ENCODE results near the gene SDCBP2. TPM values are rescaled to one million over a fixed set of nuclear protein-coding genes. Genes with fewer than 3 reads are reported as not detected.

The SDCBP2 gene
- total and polyA plus RNA-seq, 10 of the 15 experiments (the other 5 are each of a cell fraction or from before 2014, with no cell fraction given) = 0.16 to 2.4 (median 1.1) TPM; not detected in 1

DNA sequence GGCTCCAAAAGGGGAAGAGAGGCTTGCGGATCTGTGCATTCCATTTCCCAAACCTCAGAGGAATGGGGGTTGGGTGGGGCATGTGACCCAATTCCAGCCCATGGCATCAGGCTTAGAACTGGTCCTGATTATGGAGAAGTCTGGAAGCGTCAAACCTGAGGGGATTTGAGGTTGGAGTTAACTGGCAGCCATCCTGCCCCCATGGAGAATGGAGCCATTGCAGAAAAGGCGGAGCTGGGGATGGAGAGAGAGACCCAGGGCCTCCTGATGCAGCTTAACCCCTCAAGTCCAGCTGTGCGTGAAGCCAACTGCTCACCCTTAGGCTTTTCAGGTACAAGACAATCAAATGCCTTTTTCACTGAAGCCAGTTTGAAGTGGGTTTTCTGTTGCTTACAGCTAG is 9.9 kb upstream of the SDCBP2 start:
- FAIRE-seq (no peak), ATAC-seq (no peak), DNase-seq (ENCODE audit: low read depth, low spot score) (no peak)
- no peak overlapping the region for H3K27ac ChIP-seq (ENCODE audit: control insufficient read depth, insufficient read depth)
- no TSS peak for BruUV-seq (replicated peaks)
- H2AFZ ChIP-seq (ENCODE audit: control insufficient read depth, low read depth, low read length) = no peak overlapping the region
- ChIA-PET RAD21 (ENCODE audit: unreplicated experiment) (no interaction called here), CTCF (no interaction called here), POLR2A (no interaction called here), SMC1A (ENCODE audit: uncharacterized antibody, unreplicated experiment) (interaction anchor here (1.2 kb wide), 1 partner anchor 96 kb away, joined by 3 read pairs; no protein-coding TSS in a partner anchor)
- H3K4me1 ChIP-seq (ENCODE audit: control insufficient read depth, insufficient read depth, low read length) = peaks cover 5% of the 10 kb centered on the region
- no peaks in the 10 kb centered on the region for H3K27me3 ChIP-seq (replicated peaks in 1 of 2; ENCODE audit: control insufficient read depth in 2 of 2, insufficient read depth in 2 of 2, low read length in 1 of 2)
- intact Hi-C loops (cut with micrococcal nuclease; ENCODE audit: unreplicated experiment) (no loop called here), in situ Hi-C loops (cut with MboI) (no loop called here)
- no peaks in the 10 kb centered on the region; a peak in 2 of 4 replicates for H3K36me3 ChIP-seq (ENCODE audit: control insufficient read depth in 2 of 2, insufficient read depth in 2 of 2, low read length in 1 of 2)
- 95% methylated on average over 4 of the region's 4 CpGs for WGBS (ENCODE audit: insufficient coverage, insufficient replicate concordance, low lambda C conversion rate, missing lambda C conversion rate)
- no peaks in the 10 kb centered on the region; the same call in 1 of the 2 replicates for H4K20me1 ChIP-seq (ENCODE audit: control insufficient read depth, insufficient read depth)
- TF ChIP-seq SMAD5 (IDR thresholded peaks at IDR 0.05; ENCODE audit: low read depth) = no peak
- TF ChIP-seq EP300 (IDR thresholded peaks at IDR 0.05; ENCODE audit: borderline replicate concordance in 1 of 2, control insufficient read depth in 1 of 2, low read depth in 2 of 2, low read length in 2 of 2) = no peak
- TF ChIP-seq YY1 (IDR thresholded peaks at IDR 0.05; ENCODE audit: low read depth, low read length) = no peak
- H3K9me3 ChIP-seq (replicated peaks; ENCODE audit: control insufficient read depth, insufficient read depth, low read length) = no peaks in the 10 kb centered on the region
- no peaks in the 10 kb centered on the region for H3K79me2 ChIP-seq (ENCODE audit: control insufficient read depth, insufficient read depth, low read length)
- no peak overlapping the region for H3K4me3 ChIP-seq
- no peak overlapping the region for H3K9ac ChIP-seq (ENCODE audit: control insufficient read depth, insufficient read depth, low read length)
- H3K4me2 ChIP-seq (ENCODE audit: control insufficient read depth, insufficient read depth) = no peak overlapping the region

DNA sequence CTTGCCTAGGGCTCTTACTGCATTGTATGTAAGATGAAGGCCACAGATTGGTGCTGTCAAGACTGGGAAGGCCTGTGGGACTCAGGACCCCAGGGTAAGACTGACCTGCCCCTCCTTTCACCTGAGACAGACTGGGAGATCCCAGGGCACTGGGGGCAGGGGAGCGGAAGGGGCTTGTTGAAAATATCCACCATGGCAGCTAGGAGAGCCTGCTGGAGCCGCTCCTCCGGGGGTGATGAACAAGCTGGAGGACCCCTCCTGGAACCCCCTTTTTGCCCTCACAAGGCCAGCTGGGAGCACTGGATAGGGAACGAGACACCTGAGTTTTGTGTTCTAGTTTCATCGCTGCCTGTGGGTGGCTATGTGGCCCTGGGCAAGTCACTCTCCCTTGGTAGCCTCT is 9.2 kb upstream of the SDCBP2 start:
- in situ Hi-C loops (cut with MboI) = no loop called here
- H3K36me3 ChIP-seq (ENCODE audit: control insufficient read depth in 2 of 2, insufficient read depth in 2 of 2, low read length in 1 of 2) = no peaks in the 10 kb centered on the region; a peak in 2 of 4 replicates
- no peak overlapping the region for H3K4me3 ChIP-seq
- no peaks in the 10 kb centered on the region; the same call in none of the 2 replicates for H4K20me1 ChIP-seq (ENCODE audit: control insufficient read depth, insufficient read depth)
- FAIRE-seq = no peak
- 91% methylated on average over 5 of the region's 5 CpGs for WGBS (ENCODE audit: insufficient coverage, insufficient replicate concordance, low lambda C conversion rate, missing lambda C conversion rate)
- SMC1A ChIA-PET (ENCODE audit: uncharacterized antibody, unreplicated experiment) = interaction anchor here (1.2 kb wide), 1 partner anchor 97 kb away, joined by 3 read pairs; no protein-coding TSS in a partner anchor
- no peak overlapping the region for H2AFZ ChIP-seq (ENCODE audit: control insufficient read depth, low read depth, low read length)
- H3K9ac ChIP-seq (ENCODE audit: control insufficient read depth, insufficient read depth, low read length) = no peak overlapping the region
- H3K27me3 ChIP-seq (replicated peaks in 1 of 2; ENCODE audit: control insufficient read depth in 2 of 2, insufficient read depth in 2 of 2, low read length in 1 of 2) = no peaks in the 10 kb centered on the region
- H3K27ac ChIP-seq (ENCODE audit: control insufficient read depth, insufficient read depth) = no peak overlapping the region
- intact Hi-C loops (cut with micrococcal nuclease; ENCODE audit: unreplicated experiment) = no loop called here
- peaks cover 5% of the 10 kb centered on the region for H3K4me1 ChIP-seq (ENCODE audit: control insufficient read depth, insufficient read depth, low read length)
- H3K79me2 ChIP-seq (ENCODE audit: control insufficient read depth, insufficient read depth, low read length) = no peaks in the 10 kb centered on the region
- H3K9me3 ChIP-seq (replicated peaks; ENCODE audit: control insufficient read depth, insufficient read depth, low read length) = no peaks in the 10 kb centered on the region
- no TSS peak for BruUV-seq (replicated peaks)
- no peak for DNase-seq (ENCODE audit: low read depth, low spot score)
- RAD21 ChIA-PET (ENCODE audit: unreplicated experiment) = no interaction called here
- H3K4me2 ChIP-seq (ENCODE audit: control insufficient read depth, insufficient read depth) = no peak overlapping the region
- CTCF ChIA-PET = no interaction called here
- ATAC-seq = no peak
- POLR2A ChIA-PET = no interaction called here
- no peak for TF ChIP-seq CHD2 (IDR thresholded peaks at IDR 0.05; ENCODE audit: borderline replicate concordance, low read depth, low read length)
- TF ChIP-seq KAT2A (conservative IDR thresholded peaks at IDR 0.05; ENCODE audit: control insufficient read depth, low read depth, low read length) = no peak
- no peak for TF ChIP-seq POLR2A (IDR thresholded peaks at IDR 0.05; ENCODE audit: low read depth, low read length)
- TF ChIP-seq, protein P1, sequence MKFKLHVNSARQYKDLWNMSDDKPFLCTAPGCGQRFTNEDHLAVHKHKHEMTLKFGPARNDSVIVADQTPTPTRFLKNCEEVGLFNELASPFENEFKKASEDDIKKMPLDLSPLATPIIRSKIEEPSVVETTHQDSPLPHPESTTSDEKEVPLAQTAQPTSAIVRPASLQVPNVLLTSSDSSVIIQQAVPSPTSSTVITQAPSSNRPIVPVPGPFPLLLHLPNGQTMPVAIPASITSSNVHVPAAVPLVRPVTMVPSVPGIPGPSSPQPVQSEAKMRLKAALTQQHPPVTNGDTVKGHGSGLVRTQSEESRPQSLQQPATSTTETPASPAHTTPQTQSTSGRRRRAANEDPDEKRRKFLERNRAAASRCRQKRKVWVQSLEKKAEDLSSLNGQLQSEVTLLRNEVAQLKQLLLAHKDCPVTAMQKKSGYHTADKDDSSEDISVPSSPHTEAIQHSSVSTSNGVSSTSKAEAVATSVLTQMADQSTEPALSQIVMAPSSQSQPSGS (IDR thresholded peaks at IDR 0.05; ENCODE audit: low read length) = no peak
- TF ChIP-seq FOXM1 (IDR thresholded peaks at IDR 0.05; ENCODE audit: low read depth, low read length) = no peak
- TF ChIP-seq ZNF217 (IDR thresholded peaks at IDR 0.05) = no peak
- TF ChIP-seq BACH1 (IDR thresholded peaks at IDR 0.05; ENCODE audit: borderline replicate concordance) = no peak
- TF ChIP-seq CHD4 (IDR thresholded peaks at IDR 0.05) = no peak
- no peak for TF ChIP-seq GATAD2B (conservative IDR thresholded peaks at IDR 0.05; ENCODE audit: low read depth)
- TF ChIP-seq RAD21 (IDR thresholded peaks at IDR 0.05; ENCODE audit: insufficient read depth, low read depth, low read length) = no peak
- TF ChIP-seq SP1 (IDR thresholded peaks at IDR 0.05; ENCODE audit: low read depth, low read length) = no peak
- no peak for TF ChIP-seq STAT1 (conservative IDR thresholded peaks at IDR 0.05)
- no peak for TF ChIP-seq HDAC6 (IDR thresholded peaks at IDR 0.05; ENCODE audit: unreplicated experiment)
- TF ChIP-seq NR2F1 (conservative IDR thresholded peaks at IDR 0.05) = no peak
- TF ChIP-seq, protein P2, sequence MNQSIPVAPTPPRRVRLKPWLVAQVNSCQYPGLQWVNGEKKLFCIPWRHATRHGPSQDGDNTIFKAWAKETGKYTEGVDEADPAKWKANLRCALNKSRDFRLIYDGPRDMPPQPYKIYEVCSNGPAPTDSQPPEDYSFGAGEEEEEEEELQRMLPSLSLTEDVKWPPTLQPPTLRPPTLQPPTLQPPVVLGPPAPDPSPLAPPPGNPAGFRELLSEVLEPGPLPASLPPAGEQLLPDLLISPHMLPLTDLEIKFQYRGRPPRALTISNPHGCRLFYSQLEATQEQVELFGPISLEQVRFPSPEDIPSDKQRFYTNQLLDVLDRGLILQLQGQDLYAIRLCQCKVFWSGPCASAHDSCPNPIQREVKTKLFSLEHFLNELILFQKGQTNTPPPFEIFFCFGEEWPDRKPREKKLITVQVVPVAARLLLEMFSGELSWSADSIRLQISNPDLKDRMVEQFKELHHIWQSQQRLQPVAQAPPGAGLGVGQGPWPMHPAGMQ (IDR thresholded peaks at IDR 0.05; ENCODE audit: borderline replicate concordance) = no peak
- no peak for TF ChIP-seq NFYB (IDR thresholded peaks at IDR 0.05; ENCODE audit: insufficient read depth, low read depth, low read length)

Data from GM12878 (cell line).